ES-I3 (cell line): Measurements from ENCODE around the gene HHLA2.

Experiments used
- H3K36me3 ChIP-seq: 2 replicates; pipeline ENCODE4 v1.6.1; 2013; ENCODE audit warnings: mild to moderate bottlenecking, low read length, control low read depth, moderate library complexity; ENCODE audit not compliant: insufficient read depth
- H3K4me1 ChIP-seq: 2 replicates; pipeline ENCODE4 v1.6.1; 2013; ENCODE audit warnings: mild to moderate bottlenecking, control low read depth, low read length; ENCODE audit not compliant: insufficient read depth
- H3K9ac ChIP-seq: 2 replicates; pipeline ENCODE4 v1.6.1; 2013; ENCODE audit warnings: low read depth, mild to moderate bottlenecking, low read length, moderate library complexity
- H3K9me3 ChIP-seq: 2 replicates; pipeline ENCODE4 v1.6.1; 2013; ENCODE audit warnings: mild to moderate bottlenecking, low read length, moderate library complexity; ENCODE audit not compliant: control insufficient read depth, insufficient read depth

HHLA2 gene

GRCh38 chr3:108403686-108404345, 107.5 kb downstream of the HHLA2 start:
- no peaks in the 10 kb centered on the region for H3K36me3 ChIP-seq
- H3K9me3 ChIP-seq, result no peaks in the 10 kb centered on the region
- peaks cover 12% of the 10 kb centered on the region; the same call in 1 of the 2 replicates for H3K4me1 ChIP-seq
- no peak overlapping the region for H3K9ac ChIP-seq

GRCh38 chr3:108404368-108404767, 108.0 kb downstream of the HHLA2 start:
- no peak overlapping the region for H3K9ac ChIP-seq
- peaks cover 12% of the 10 kb centered on the region; the same call in 1 of the 2 replicates for H3K4me1 ChIP-seq
- H3K36me3 ChIP-seq, result no peaks in the 10 kb centered on the region
- H3K9me3 ChIP-seq, result no peaks in the 10 kb centered on the region

GRCh38 chr3:108406063-108406660, 109.8 kb downstream of the HHLA2 start:
- Histone ChIP-seq H3K9me3 (no peaks in the 10 kb centered on the region), H3K4me1 (peaks cover 12% of the 10 kb centered on the region; the same call in 1 of the 2 replicates), H3K9ac (no peak overlapping the region), H3K36me3 (no peaks in the 10 kb centered on the region)

GRCh38 chr3:108406661-108407206, 110.4 kb downstream of the HHLA2 start:
- no peak overlapping the region for H3K9ac ChIP-seq
- no peaks in the 10 kb centered on the region for H3K36me3 ChIP-seq
- H3K4me1 ChIP-seq, result peaks cover 12% of the 10 kb centered on the region; the same call in 1 of the 2 replicates
- H3K9me3 ChIP-seq, result no peaks in the 10 kb centered on the region

- Histone ChIP-seq H3K9ac (no peak overlapping the region), H3K9me3 (no peaks in the 10 kb centered on the region), H3K36me3 (no peaks in the 10 kb centered on the region), H3K4me1 (peaks cover 12% of the 10 kb centered on the region; the same call in 1 of the 2 replicates)
These were observed 111.5 kb downstream of the HHLA2 start for GRCh38 chr3:108407886-108408285.

- H3K9me3 ChIP-seq, result no peaks in the 10 kb centered on the region
- peaks cover 12% of the 10 kb centered on the region; the same call in 1 of the 2 replicates for H3K4me1 ChIP-seq
- no peaks in the 10 kb centered on the region for H3K36me3 ChIP-seq
- H3K9ac ChIP-seq, result no peak overlapping the region
These were observed 112.8 kb downstream of the HHLA2 start for GRCh38 chr3:108408883-108409799.

- Histone ChIP-seq H3K9me3 (no peaks in the 10 kb centered on the region), H3K4me1 (peaks cover 12% of the 10 kb centered on the region; the same call in 1 of the 2 replicates), H3K36me3 (no peaks in the 10 kb centered on the region), H3K9ac (no peak overlapping the region)
These were observed 113.4 kb downstream of the HHLA2 start for GRCh38 chr3:108409800-108410178.

- Histone ChIP-seq H3K9me3 (no peaks in the 10 kb centered on the region), H3K4me1 (peaks cover 12% of the 10 kb centered on the region; the same call in 1 of the 2 replicates), H3K36me3 (no peaks in the 10 kb centered on the region), H3K9ac (no peak overlapping the region)
These were observed 114.2 kb downstream of the HHLA2 start for GRCh38 chr3:108410531-108410984.

GRCh38 chr3:108412121-108412750, 115.9 kb downstream of the HHLA2 start:
- Histone ChIP-seq H3K4me1 (peaks cover 4% of the 10 kb centered on the region; the same call in 1 of the 2 replicates), H3K9ac (no peak overlapping the region), H3K36me3 (no peaks in the 10 kb centered on the region), H3K9me3 (no peaks in the 10 kb centered on the region)

GRCh38 chr3:108414007-108414406, 117.7 kb downstream of the HHLA2 start:
- H3K9ac ChIP-seq, result no peak overlapping the region

GRCh38 chr3:108415661-108416060, 119.3 kb downstream of the HHLA2 start:
- Histone ChIP-seq H3K36me3 (no peaks in the 10 kb centered on the region), H3K4me1 (no peaks in the 10 kb centered on the region), H3K9ac (no peak overlapping the region), H3K9me3 (no peaks in the 10 kb centered on the region)

More at GRCh38 chr3:108414007-108414406, 117.7 kb downstream of the HHLA2 start:
- Histone ChIP-seq H3K4me1 (no peaks in the 10 kb centered on the region), H3K36me3 (no peaks in the 10 kb centered on the region), H3K9me3 (no peaks in the 10 kb centered on the region)

- H3K36me3 ChIP-seq, result no peaks in the 10 kb centered on the region
- H3K9me3 ChIP-seq, result no peaks in the 10 kb centered on the region
- no peaks in the 10 kb centered on the region for H3K4me1 ChIP-seq
- H3K9ac ChIP-seq, result no peak overlapping the region
These were observed 119.9 kb downstream of the HHLA2 start for GRCh38 chr3:108416111-108416869.

GRCh38 chr3:108420926-108421325, 124.6 kb downstream of the HHLA2 start:
- no peaks in the 10 kb centered on the region for H3K9me3 ChIP-seq
- no peaks in the 10 kb centered on the region for H3K4me1 ChIP-seq
- no peaks in the 10 kb centered on the region for H3K36me3 ChIP-seq
- no peak overlapping the region for H3K9ac ChIP-seq
